Epithelial cell of esophagus (primary cell): ENCODE results near the gene NHERF1.

Experiments used
- DNase-seq: peaks from one replicate; pipeline ENCODE4 v3.0.0; 2010; ENCODE audit warnings: low read depth
- H3K4me3 ChIP-seq: 2 replicates; pipeline ENCODE4 v1.5.1; 2011; ENCODE audit warnings: mild to moderate bottlenecking, low read length, control low read depth
- CTCF ChIP-seq: IDR thresholded peaks from 2 replicates; pipeline ENCODE4 v1.5.1; 2011; ENCODE audit warnings: low read depth, mild to moderate bottlenecking, low read length, control low read depth, inconsistent platforms; ENCODE audit not compliant: insufficient read depth; ENCODE audit errors: missing control alignments

NHERF1 gene

GRCh38 chr17:74743755-74744154, 4.7 kb upstream of the NHERF1 start:
- DNase-seq, result no peak
- H3K4me3 ChIP-seq, result no peak overlapping the region
- TF ChIP-seq CTCF, result no peak

- no peak for DNase-seq
- TF ChIP-seq CTCF, result no peak
- H3K4me3 ChIP-seq, result no peak overlapping the region
These were observed 4.1 kb upstream of the NHERF1 start for GRCh38 chr17:74744349-74744713.

- DNase-seq, result peak; percentile 74
- H3K4me3 ChIP-seq, result no peak overlapping the region
- TF ChIP-seq CTCF, result peak; percentile 99
These were observed 3.5 kb upstream of the NHERF1 start for GRCh38 chr17:74744714-74745547.

GRCh38 chr17:74745548-74746177, 2.8 kb upstream of the NHERF1 start:
- DNase-seq, result no peak
- no peak for TF ChIP-seq CTCF
- H3K4me3 ChIP-seq, result no peak overlapping the region

- DNase-seq, result no peak
- TF ChIP-seq CTCF, result no peak
- H3K4me3 ChIP-seq, result no peak overlapping the region
These were observed 2.1 kb upstream of the NHERF1 start for GRCh38 chr17:74746376-74746775.

- H3K4me3 ChIP-seq, result no peak overlapping the region
- TF ChIP-seq CTCF, result no peak
- DNase-seq, result no peak
These were observed 1.5 kb upstream of the NHERF1 start for GRCh38 chr17:74746922-74747321.

- H3K4me3 ChIP-seq, result peak overlapping the region; percentile 46
- no peak for DNase-seq
- no peak for TF ChIP-seq CTCF
These were observed 224 bp upstream of the NHERF1 start for GRCh38 chr17:74748279-74748528.
